NCI-H1105 treated with DMSO at 0.1 percent for 48 hours (cell line): ENCODE results near the gene ANXA8.

Experiments
- DNase-seq: peaks from one replicate; lab custom pipeline; 2025; lab: John Stamatoyannopoulos, UW

The ANXA8 gene

DNA sequence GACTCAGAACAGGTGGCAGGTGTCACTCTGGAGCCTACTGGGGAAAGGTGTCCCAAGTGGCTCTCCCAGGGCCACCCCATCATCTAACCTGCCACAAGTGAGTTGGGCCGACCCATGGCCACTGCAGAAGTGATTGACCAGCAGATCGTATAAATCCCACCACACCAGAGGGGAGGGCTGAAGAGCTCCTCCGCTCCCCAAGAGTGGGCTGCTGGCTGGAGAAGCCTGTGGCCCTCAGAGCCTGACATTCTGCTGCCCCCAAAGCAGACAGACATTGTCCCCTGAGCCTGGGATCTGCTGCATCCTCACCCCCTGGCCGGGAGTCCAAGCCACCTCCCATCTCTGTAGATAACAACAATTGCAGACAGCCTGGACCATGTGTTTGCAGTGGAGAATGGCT lies 36.7 kb downstream of the ANXA8 start:
- DNase-seq = no peak

DNA sequence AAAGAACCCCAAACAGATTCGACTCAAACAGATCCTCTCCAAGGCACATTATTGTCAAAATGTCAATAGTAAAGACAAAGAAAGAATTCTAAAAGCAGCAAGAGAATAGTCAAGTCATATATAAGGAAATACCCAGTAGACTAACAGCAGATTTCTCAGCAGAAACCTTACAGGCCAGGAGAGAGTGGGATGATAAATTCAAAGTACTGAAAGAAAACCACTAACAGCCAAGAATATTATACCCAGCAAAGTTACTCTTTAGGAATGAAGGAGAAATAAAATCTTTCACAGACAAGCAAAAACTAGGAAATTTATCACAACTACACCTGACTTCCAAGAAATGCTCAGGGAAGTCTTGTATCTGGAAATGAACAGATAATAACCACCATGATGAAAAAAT lies 38.2 kb downstream of the ANXA8 start:
- no peak for DNase-seq

GRCh38 chr10:47444047-47444446 lies 39.9 kb downstream of the ANXA8 start:
- DNase-seq = no peak

DNA sequence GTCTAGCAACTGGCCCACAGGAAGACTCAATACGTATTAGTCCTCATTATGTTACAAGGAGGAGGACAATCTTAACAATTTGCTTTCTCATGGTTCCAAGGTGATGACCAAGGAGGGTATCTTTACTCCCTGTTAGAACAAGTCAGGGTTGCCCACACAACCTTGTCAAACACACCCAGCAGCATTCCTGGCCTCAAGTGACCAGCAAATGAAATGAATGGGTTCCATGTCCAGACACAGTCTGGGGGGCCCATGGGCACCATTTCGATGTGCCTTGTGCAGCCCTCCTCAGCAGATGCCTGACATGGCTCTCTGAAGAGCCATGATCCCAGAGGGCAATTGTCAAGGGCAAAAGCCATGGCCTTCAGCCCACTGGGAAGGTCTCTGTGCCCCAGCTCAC lies 40.8 kb downstream of the ANXA8 start:
- no peak for DNase-seq

- DNase-seq = no peak
These were observed 41.6 kb downstream of the ANXA8 start for GRCh38 chr10:47442351-47442750.

DNA sequence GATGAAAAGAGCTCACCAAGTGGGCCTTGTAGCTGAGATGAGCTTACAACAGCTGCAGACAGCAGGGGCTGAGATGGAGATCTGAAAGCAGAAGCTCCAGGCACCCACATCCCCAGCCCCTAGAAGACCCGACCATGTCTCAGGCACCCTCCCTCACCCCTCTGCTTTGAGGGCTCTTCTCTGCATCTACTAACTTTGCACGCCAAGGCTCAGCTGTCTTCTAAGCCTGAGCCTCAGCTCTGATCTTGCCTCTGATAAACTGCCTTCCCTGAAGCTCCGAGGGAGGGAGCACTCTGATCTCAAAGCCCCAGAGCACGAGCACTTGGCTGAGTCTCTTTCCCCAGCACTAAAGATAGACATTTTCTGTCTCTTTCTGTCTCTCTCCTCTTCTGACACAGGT lies 42.0 kb downstream of the ANXA8 start:
- DNase-seq = no peak

DNA sequence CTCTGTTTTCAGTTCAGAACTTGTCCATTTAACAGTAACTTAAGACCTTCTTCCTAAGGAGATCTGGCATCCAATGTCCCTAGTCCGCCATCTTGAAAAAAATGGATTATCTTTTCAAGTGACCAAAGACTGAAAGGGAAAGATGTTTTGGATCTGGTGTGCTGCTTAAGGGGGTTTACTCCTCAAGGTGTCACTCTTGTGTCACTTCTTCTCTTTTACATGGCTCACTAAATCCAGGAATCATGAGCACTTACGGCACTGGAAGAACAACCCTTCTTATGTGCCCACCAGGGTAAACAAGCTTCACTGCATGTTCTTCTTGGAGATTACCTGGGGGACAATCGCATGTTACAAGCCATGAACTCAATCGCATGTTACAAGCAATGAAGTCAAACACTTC lies 43.7 kb downstream of the ANXA8 start:
- no peak for DNase-seq

DNA sequence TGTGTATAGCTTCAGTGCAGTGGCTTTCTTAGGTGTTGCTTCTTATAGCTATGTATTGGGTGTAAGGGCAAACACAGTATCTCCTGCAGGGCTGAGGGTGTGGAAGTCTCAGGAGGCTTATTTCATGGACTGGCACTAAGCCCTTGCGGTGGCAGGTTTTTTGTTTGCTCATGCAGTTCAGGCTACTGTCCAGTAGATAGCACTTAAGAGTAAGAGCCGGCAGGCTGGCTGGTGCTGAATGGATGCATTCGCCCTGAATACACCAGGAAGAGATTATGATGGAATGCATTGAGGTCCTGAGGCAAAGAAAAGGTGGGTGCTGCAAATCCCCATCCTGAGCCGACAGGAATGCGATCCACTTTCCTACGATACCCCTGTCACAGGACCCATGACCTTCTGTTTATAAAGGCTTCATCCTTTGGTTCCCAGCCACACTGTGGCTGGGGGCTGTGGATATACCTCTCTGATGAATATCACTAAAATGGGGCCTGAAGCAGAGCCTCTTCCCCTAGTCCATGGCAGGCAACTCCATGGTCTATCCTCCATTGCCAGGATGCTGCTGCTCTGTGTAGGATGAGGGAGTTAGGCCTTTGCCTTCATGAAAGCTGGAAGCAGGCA lies 44.9 kb downstream of the ANXA8 start:
- DNase-seq = no peak

DNA sequence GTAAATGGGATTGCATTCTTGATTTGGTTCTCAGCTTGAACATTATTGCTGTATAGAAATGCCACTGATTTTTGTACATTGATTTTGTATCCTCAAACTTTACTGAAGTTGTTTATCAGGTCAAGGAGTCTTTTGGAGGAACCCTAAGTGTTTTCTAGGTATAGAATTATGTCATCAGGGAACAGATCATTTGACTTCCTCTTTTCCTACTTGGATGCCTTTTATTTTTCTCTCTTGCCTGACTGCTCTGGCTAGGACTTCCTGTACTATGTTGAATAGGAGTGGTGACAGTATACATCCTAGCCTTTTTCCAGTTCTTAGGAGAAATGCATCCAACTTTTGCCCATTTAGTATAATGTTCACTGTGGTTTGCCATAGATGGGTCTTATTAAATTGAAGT lies 48.8 kb downstream of the ANXA8 start:
- DNase-seq = no peak

DNA sequence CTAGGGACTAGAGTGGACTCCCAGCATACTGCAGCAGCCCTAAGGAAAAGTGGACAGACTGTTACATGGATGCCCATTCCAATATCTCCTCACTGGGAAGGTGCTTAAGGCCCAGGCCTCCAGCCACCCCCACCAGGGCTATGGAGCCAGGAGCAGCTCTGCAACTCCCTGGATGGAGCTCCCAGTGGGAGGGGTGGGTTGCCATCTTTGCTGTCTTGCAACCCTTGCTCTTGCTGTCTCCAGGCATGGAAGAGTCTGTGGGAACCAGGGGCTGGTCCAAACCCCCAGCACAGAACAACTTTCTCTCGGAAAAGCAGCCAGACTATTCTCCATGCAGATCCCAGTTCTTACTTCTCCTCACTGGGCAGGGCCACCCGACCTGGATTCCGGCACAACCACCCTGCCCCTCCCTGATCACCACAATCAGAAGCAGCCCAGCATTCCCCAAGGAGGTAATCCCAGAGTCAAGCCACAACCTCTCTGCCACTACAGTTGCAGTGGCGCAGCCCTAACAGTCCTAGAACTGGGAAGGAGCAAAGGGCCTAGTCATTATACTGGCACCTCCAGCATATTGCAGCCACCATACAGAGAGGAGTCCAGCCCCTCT lies 58.0 kb downstream of the ANXA8 start:
- DNase-seq = no peak

DNA sequence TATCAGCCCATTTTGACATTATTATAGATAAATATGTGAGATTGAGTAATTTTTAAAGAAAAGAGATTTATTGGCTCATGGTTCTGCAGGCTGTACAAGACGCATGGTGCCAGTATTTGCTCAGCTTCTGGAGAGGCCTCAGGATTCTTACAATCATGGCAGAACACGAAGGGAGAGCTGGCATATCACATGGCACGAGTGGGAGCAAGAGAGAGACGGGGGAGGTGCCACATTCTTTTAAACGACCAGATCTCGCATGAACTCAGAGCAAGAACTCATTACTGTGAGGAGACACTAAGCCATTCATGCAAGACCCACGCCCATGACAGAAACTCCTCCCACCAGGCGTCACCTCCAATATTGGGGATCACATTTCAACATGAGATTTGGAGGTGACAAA lies 59.7 kb downstream of the ANXA8 start:
- DNase-seq = no peak

- no peak for DNase-seq
These were observed 60.4 kb downstream of the ANXA8 start for GRCh38 chr10:47423476-47423875.

GRCh38 chr10:47421057-47421952 lies 62.6 kb downstream of the ANXA8 start:
- no peak for DNase-seq

GRCh38 chr10:47420305-47421056 lies 63.4 kb downstream of the ANXA8 start:
- DNase-seq = no peak

DNA sequence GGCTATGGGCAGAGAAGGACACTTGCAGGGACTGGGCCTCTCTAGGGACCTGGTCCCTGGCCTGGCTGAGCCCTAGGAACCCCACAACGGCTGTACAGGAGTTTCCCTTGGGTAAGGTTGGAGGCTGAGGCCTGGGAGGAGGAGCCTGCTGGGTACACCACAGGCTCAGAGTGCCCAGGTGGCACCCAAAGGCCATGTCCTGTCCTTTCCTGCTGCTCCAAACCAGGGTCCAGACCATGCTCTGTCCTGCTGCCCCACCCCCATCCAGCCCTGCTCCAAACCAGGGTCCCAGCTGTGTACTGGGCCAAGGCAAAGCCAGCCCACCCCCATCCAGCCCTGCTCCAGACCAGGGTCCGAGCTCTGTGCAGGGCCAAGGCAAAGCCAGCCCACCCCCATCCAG lies 64.5 kb downstream of the ANXA8 start:
- no peak for DNase-seq

- no peak for DNase-seq
These were observed 64.9 kb downstream of the ANXA8 start for GRCh38 chr10:47418966-47419365.

GRCh38 chr10:47418321-47418720 lies 65.6 kb downstream of the ANXA8 start:
- DNase-seq = no peak
